HFFc6 (cell line): Measurements from ENCODE around the gene PCSK6. TPM values are rescaled to one million over a fixed set of nuclear protein-coding genes. Genes with fewer than 3 reads are reported as not detected.

Source experiments
- DNase-seq: peaks from one replicate; pipeline ENCODE4 v3.0.0-alpha.2; 2018
- H3K27ac Mint-ChIP-seq: 2 replicates; pipeline ENCODE4 v1.8.0; 2020; ENCODE audit warnings: mild to moderate bottlenecking, mixed read lengths
- H3K27me3 Mint-ChIP-seq: 2 replicates; pipeline ENCODE4 v1.8.0; 2021; ENCODE audit warnings: mild to moderate bottlenecking, moderate library complexity, mixed read lengths; ENCODE audit not compliant: insufficient read depth
- H3K36me3 Mint-ChIP-seq: 2 replicates; pipeline ENCODE4 v1.8.0; 2021; ENCODE audit warnings: low read depth, mixed read lengths
- H3K4me1 Mint-ChIP-seq: 2 replicates; pipeline ENCODE4 v1.8.0; 2020; ENCODE audit warnings: low read depth, mixed read lengths
- H3K4me3 Mint-ChIP-seq: 2 replicates; pipeline ENCODE4 v1.8.0; 2020; ENCODE audit warnings: mild to moderate bottlenecking, moderate library complexity, mixed read lengths
- H3K9me3 Mint-ChIP-seq: 2 replicates; pipeline ENCODE4 v1.8.0; 2020; ENCODE audit warnings: mild to moderate bottlenecking, mixed read lengths
- CTCF ChIP-seq: fragments of 200-600 bp; sonication (generic); IDR thresholded peaks from 2 replicates; pipeline ENCODE4 v1.5.0; 2021; ENCODE audit warnings: antibody characterized with exemption, mild to moderate bottlenecking
- long read RNA-seq: library from polyadenylated mRNA; unstranded; transcript quantifications from one replicate; pipeline ENCODE4 v2.0.0, GENCODE V29; 2019
- total RNA-seq, 6 experiments: library from RNA; stranded (reverse); fragmentation: NEBNext Ultra II Directional; extraction: Animal tissue kit (Norgen Biotek cat#: 25700); gene quantifications; 2 replicates in 1 of 6; 3 replicates in 5 of 6; pipeline ENCODE4 v1.2.3, GENCODE V29; 2021

The PCSK6 gene
- not detected for total RNA-seq
- long read RNA-seq = 0 reads

GRCh38 chr15:101489599-101490407, at the start of gene PCSK6:
Gene PCSK6 (minus strand): TSS chr15:101489707. CDS start chr15:101489670, 37 bp downstream.
- Mint-ChIP-seq H3K4me3 (no peak within 1 kb of the TSS), H3K36me3 (no peaks in the 10 kb centered on the region), H3K4me1 (peaks cover 7% of the 10 kb centered on the region; the same call in 1 of the 2 replicates), H3K27me3 (peaks cover 43% of the 10 kb centered on the region), H3K9me3 (no peaks in the 10 kb centered on the region), H3K27ac (no peak within 1 kb of the TSS)
- no peak for DNase-seq
- no peak for TF ChIP-seq CTCF

- no peak overlapping the region for H3K4me3 Mint-ChIP-seq
- peaks cover 27% of the 10 kb centered on the region for H3K27me3 Mint-ChIP-seq
Observed at GRCh38 chr15:101538996-101539395, 49.5 kb upstream of the PCSK6 start.

GRCh38 chr15:101538177-101538576, 48.7 kb upstream of the PCSK6 start:
- H3K27me3 Mint-ChIP-seq = peaks cover 23% of the 10 kb centered on the region
- no peaks in the 10 kb centered on the region for H3K4me1 Mint-ChIP-seq
- DNase-seq = no peak
- H3K36me3 Mint-ChIP-seq = no peaks in the 10 kb centered on the region
- no peaks in the 10 kb centered on the region; the same call in 1 of the 2 replicates for H3K9me3 Mint-ChIP-seq
- TF ChIP-seq CTCF = no peak
- H3K27ac Mint-ChIP-seq = no peak overlapping the region
- no peak overlapping the region for H3K4me3 Mint-ChIP-seq

More at GRCh38 chr15:101538996-101539395, 49.5 kb upstream of the PCSK6 start:
- no peaks in the 10 kb centered on the region; the same call in 1 of the 2 replicates for H3K9me3 Mint-ChIP-seq
- no peak overlapping the region for H3K27ac Mint-ChIP-seq
- no peaks in the 10 kb centered on the region for H3K4me1 Mint-ChIP-seq
- DNase-seq = no peak
- no peak for TF ChIP-seq CTCF
- no peaks in the 10 kb centered on the region for H3K36me3 Mint-ChIP-seq

DNA sequence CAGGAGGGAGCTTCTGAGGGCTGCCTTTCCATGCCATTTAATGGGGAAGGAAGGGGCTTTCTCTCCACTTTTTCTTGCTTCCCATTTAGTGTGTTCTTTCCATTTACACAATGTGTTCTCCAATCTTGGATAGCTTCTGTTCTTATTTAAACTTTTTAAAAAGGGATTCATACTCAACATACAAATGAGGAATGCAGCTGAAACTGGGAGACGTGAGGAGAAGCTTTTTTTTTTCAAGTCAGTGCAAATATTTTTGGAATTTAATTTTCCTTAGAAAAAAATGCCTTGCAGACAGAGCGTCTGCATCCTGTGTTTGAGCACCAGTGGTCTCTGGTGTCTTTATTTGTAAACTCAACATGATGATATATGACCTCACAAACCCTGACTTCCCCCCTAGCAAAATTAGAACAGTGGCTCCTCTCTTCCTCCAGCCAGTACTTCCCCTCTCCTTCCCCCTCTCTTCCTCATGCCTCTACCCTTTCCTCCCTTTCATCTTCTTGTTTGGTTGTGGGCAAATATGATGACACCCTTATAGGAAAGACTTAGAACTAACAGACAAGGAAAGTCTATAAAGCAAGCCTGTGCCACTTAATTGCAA, 48.1 kb upstream of the PCSK6 start:
- no peak overlapping the region for H3K4me3 Mint-ChIP-seq
- DNase-seq = no peak
- no peaks in the 10 kb centered on the region for H3K36me3 Mint-ChIP-seq
- no peak for TF ChIP-seq CTCF
- peaks cover 28% of the 10 kb centered on the region for H3K27me3 Mint-ChIP-seq
- no peak overlapping the region for H3K27ac Mint-ChIP-seq
- H3K9me3 Mint-ChIP-seq = no peaks in the 10 kb centered on the region; the same call in 1 of the 2 replicates
- H3K4me1 Mint-ChIP-seq = no peaks in the 10 kb centered on the region

GRCh38 chr15:101536875-101537405, 47.4 kb upstream of the PCSK6 start:
- H3K9me3 Mint-ChIP-seq = no peaks in the 10 kb centered on the region; the same call in 1 of the 2 replicates
- no peak overlapping the region for H3K27ac Mint-ChIP-seq
- DNase-seq = no peak
- no peaks in the 10 kb centered on the region for H3K4me1 Mint-ChIP-seq
- no peaks in the 10 kb centered on the region for H3K36me3 Mint-ChIP-seq
- no peak for TF ChIP-seq CTCF
- H3K4me3 Mint-ChIP-seq = no peak overlapping the region
- peaks cover 30% of the 10 kb centered on the region for H3K27me3 Mint-ChIP-seq
